Common myeloid progenitor, CD34-positive (primary cell): ENCODE measurements around the gene ABI3BP.
A peak's percentile ranks its signal among the peaks of the same experiment; 100 is the strongest.

ENCODE experiments used
- CTCF ChIA-PET: fragments of 350-600 bp; sonication (Branson Sonifier 250); formaldehyde crosslinking; loops from one replicate; lab custom pipeline; 2021; ENCODE audit warnings: antibody characterized with exemption; lab: Charles Lee
- POLR2A ChIA-PET: fragments of 350-600 bp; sonication (Branson Sonifier 250); formaldehyde crosslinking; loops from one replicate; lab custom pipeline; 2021; ENCODE audit warnings: antibody characterized with exemption; lab: Charles Lee
- DNase-seq, 3 donors: peaks; one replicate each; pipeline versions ENCODE4 v3.0.0 to v3.0.0-alpha.2; 2013
- H3K27ac ChIP-seq, 2 experiments: 1 replicate in 1 of 2; 2 replicates in 1 of 2; pipeline ENCODE4 v1.7.0; 2013; ENCODE audit warnings: inconsistent platforms in 2 of 2, low read length in 2 of 2, mild to moderate bottlenecking in 2 of 2, low read depth in 1 of 2, moderate library complexity in 1 of 2; ENCODE audit not compliant: severe bottlenecking in 2 of 2, insufficient read depth in 1 of 2, poor library complexity in 1 of 2
- H3K27me3 ChIP-seq, 5 experiments: replicated peaks in 2 of 5; 1 replicate in 3 of 5; 2 replicates in 2 of 5; pipeline versions ENCODE4 v1.6.1 to v1.7.0; 2013; ENCODE audit warnings: low read length in 4 of 5, mild to moderate bottlenecking in 2 of 5, moderate library complexity in 2 of 5, inconsistent platforms in 1 of 5; ENCODE audit not compliant: insufficient read depth in 5 of 5, control insufficient read depth in 4 of 5
- H3K36me3 ChIP-seq, 4 experiments: 1 replicate in 2 of 4; 2 replicates in 2 of 4; pipeline versions ENCODE4 v1.6.1 to v1.7.0; 2013; ENCODE audit warnings: low read length in 3 of 4, control low read depth in 1 of 4, mild to moderate bottlenecking in 1 of 4; ENCODE audit not compliant: control insufficient read depth in 4 of 4, insufficient read depth in 4 of 4
- H3K4me1 ChIP-seq, 4 experiments: 1 replicate in 3 of 4; 2 replicates in 1 of 4; pipeline versions ENCODE4 v1.6.1 to v1.7.1; 2013; ENCODE audit warnings: low read length in 3 of 4, mild to moderate bottlenecking in 3 of 4, control low read depth in 1 of 4, inconsistent platforms in 1 of 4, moderate library complexity in 1 of 4; ENCODE audit not compliant: control insufficient read depth in 4 of 4, insufficient read depth in 4 of 4; ENCODE audit errors: control extremely low read depth in 1 of 4
- H3K4me3 ChIP-seq, 7 experiments: 1 replicate in 4 of 7; 2 replicates in 3 of 7; pipeline versions ENCODE4 v1.5.1 to v1.7.0; 2013; ENCODE audit warnings: mild to moderate bottlenecking in 7 of 7, low read length in 6 of 7, moderate library complexity in 6 of 7, inconsistent platforms in 2 of 7, low read depth in 2 of 7, control low read depth in 1 of 7; ENCODE audit not compliant: insufficient read depth in 4 of 7, control insufficient read depth in 1 of 7; ENCODE audit errors: extremely low read depth in 1 of 7
- H3K9me3 ChIP-seq, 5 experiments: 1 replicate in 4 of 5; 2 replicates in 1 of 5; pipeline versions ENCODE4 v1.6.1 to v1.7.1; 2013; ENCODE audit warnings: low read length in 4 of 5, mild to moderate bottlenecking in 2 of 5, inconsistent platforms in 1 of 5, low read depth in 1 of 5, moderate library complexity in 1 of 5; ENCODE audit not compliant: control insufficient read depth in 4 of 5, insufficient read depth in 2 of 5; ENCODE audit errors: control extremely low read depth in 1 of 5
- WGBS: methylation state at CpG from one replicate; pipeline ENCODE4 v1.1.5; 2013; ENCODE audit not compliant: insufficient coverage; 5-methylcytosine and 5-hydroxymethylcytosine counted together

The ABI3BP gene

DNA sequence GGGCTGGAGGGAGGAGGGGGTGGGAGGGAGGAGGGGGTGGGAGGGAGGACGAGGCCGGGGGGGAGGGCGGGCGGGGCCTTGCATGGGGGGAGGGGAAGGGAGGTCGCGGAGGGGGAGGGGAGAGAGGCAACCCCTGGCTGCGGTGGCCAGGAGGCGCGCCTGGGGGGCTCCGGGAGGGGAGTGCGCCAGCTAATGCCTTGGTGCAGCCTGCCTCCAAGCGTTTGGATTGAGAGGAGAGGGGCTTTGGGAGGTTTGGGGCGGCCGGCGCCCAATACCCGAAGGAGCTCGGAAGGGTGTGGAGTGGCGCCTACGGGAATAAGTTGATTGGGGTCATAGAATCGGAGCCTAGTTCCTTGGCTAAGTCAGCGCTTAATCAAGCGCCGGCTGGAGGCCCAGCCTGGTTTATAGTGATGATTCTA lies 283.4 kb downstream of the ABI3BP start:
- peak overlapping the region; percentile 61 to 92 (median 78) for H3K4me3 ChIP-seq
- no peaks in the 10 kb centered on the region for H3K27me3 ChIP-seq
- no peaks in the 10 kb centered on the region for H3K9me3 ChIP-seq
- WGBS: 1% methylated on average over 12 of the region's 23 CpGs
- peaks cover 8 to 23% (median 18%) of the 10 kb centered on the region in 4 experiments for H3K4me1 ChIP-seq
- CTCF ChIA-PET: interaction anchor here (0.7 to 3.4 kb wide), 17 partner anchors 12 to 393 kb away, joined by 3 to 12 read pairs (median 4); no protein-coding TSS in a partner anchor
- H3K36me3 ChIP-seq: peaks cover 3 to 26% (median 7%) of the 10 kb centered on the region in 4 experiments
- H3K27ac ChIP-seq: peak overlapping the region; percentile 84 to 91
- peak; percentile 50 to 81 (median 78) for DNase-seq
- POLR2A ChIA-PET: interaction anchor here (0.5 to 0.9 kb wide), 2 partner anchors 9 to 16 kb away, joined by 3 read pairs; no protein-coding TSS in a partner anchor

DNA sequence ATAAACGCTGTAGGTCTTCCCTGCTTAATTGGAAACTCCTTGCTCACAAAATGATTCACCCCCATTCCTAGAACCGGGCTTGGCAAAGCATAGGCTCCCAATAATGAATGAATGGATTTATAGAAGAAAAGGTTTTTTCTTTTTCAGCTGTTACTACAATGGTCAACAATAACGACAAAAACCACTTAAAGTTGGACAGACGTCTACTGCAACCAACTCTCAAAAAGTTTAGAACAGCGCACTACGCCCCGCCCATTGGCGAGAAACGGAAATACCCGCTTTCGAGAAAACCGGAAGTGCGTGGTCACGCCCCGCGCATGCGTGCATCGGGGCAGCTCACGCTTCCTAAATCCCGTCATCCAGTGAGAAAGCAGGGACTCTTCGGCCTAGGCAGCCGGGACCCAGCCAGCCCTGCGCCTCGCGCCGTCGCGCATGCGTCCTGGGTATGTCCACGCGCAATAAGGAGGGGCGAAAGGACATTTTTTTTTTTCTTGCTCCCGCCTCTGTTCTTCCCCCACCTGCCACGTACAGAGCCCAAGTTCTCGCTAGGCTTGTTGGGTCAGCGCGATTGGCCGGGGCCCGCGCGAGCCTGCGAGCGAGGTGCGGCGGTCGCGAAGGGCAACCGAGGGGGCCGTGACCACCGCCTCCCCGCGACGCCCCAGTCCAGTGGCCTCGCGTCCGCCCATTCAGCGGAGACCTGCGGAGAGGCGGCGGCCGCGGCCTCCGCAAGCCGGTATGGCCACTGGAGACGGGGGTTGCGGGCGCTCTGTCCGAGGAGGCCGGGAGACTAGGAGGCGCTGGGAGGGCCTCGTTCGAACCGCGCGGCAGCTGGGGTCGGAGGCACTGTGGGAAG lies 284.0 kb downstream of the ABI3BP start, which contains the start of gene TFG:
Gene TFG (plus strand): TSS at position 506 of the 853 bp plus-strand sequence. CDS start 4,192 bp downstream, outside the sequence.
- ChIA-PET CTCF (interaction anchor here (0.7 to 3.4 kb wide), 13 partner anchors 13 to 393 kb away, joined by 3 to 12 read pairs (median 4); no protein-coding TSS in a partner anchor), POLR2A (interaction anchor here (0.5 to 0.9 kb wide), 2 partner anchors 9 to 17 kb away, joined by 3 read pairs; no protein-coding TSS in a partner anchor)
- Histone ChIP-seq H3K36me3 (peaks cover 2 to 20% (median 5%) of the 10 kb centered on the region in 4 experiments), H3K27me3 (no peaks in the 10 kb centered on the region), H3K9me3 (no peaks in the 10 kb centered on the region), H3K27ac (peak within 1 kb of the TSS; percentile 84 to 91), H3K4me1 (peaks cover 8 to 23% (median 18%) of the 10 kb centered on the region in 4 experiments), H3K4me3 (peak within 1 kb of the TSS; percentile 61 to 92 (median 80))
- DNase-seq: peak; percentile 98 to 100 (median 99)
- 0% methylated on average over 42 of the region's 76 CpGs for WGBS

DNA sequence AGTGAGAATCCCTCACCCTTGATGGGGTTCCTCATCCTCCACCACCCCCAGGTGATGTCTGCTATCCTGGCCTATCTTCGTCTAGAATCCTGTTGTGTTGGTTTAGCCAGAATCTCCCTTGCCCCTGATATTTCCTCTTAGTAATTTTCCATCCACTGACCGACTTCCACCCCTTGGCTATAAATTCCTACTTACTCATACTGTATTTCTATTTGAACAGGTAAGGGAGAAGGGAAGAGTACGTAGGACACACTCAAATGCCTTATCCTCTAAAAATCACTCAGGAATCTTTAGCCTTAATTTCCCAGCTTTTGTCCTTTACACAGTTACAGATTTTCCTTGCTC lies 284.6 kb downstream of the ABI3BP start:
- ChIA-PET POLR2A (no interaction called here), CTCF (interaction anchor here (0.9 to 2.5 kb wide), 3 partner anchors 26 to 246 kb away, joined by 3 to 8 read pairs (median 4); no protein-coding TSS in a partner anchor)
- peak overlapping the region in 6 of 7 experiments; percentile 51 to 92 (median 79) for H3K4me3 ChIP-seq
- 100% methylated on average over 1 of the region's 3 CpGs for WGBS
- no peaks in the 10 kb centered on the region for H3K27me3 ChIP-seq
- peaks cover 8 to 23% (median 18%) of the 10 kb centered on the region in 4 experiments for H3K4me1 ChIP-seq
- no peaks in the 10 kb centered on the region for H3K9me3 ChIP-seq
- peak in 1 of 3 donors; percentile 16 for DNase-seq
- H3K36me3 ChIP-seq: peaks cover 0 to 15% (median under 1%) of the 10 kb centered on the region in 4 experiments
- H3K27ac ChIP-seq: peak overlapping the region; percentile 64 to 91

DNA sequence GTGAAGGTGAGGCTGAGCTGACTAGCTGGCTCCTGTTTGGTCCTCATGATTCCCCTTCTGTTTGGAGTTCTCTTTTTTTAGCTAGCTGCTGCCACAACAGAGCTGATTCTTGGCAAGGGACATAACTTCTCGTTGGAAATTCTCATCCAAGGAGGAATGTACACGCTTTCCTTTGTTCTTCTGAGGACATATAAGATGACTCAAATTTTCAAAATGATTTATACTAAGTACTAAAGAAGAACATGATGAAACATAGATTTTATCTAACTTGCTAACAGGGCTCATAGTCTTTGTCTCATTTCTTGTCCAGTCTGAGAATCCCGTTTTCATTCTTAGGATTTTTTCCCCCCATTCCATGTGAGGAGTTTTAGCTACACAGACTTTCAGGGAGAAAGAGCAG lies 286.9 kb downstream of the ABI3BP start:
- no CpG with 5 or more reads among the region's 3 CpGs for WGBS
- POLR2A ChIA-PET: no interaction called here

DNA sequence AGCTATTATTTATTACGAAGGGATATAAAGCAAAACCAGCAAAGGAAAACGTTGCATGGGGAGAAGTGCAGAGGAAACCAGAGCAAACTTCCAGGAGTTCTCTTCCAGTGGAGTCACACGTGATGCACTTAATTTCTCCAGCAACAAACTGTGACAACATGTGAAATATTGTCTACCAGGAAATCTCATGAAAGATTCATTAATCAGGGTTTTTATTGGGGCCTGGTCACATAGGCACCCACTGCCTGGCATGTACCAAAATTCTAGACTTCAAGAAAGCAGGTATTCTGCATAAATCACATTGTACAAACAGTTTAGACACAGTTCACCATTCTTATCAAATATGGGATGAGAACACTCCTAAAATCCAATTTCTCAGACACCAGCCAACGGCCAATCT lies 289.4 kb downstream of the ABI3BP start:
- H3K9me3 ChIP-seq: no peaks in the 10 kb centered on the region
- no peak overlapping the region for H3K4me3 ChIP-seq
- WGBS: 86% methylated on average over 2 of the region's 4 CpGs
- POLR2A ChIA-PET: interaction anchor here (0.6 kb wide), 1 partner anchor 374 kb away, joined by 5 read pairs; no protein-coding TSS in a partner anchor
- no peak overlapping the region for H3K27ac ChIP-seq
- CTCF ChIA-PET: interaction anchor here (1.4 kb wide), 1 partner anchor 114 kb away, joined by 4 read pairs; no protein-coding TSS in a partner anchor
- no peak for DNase-seq
- no peaks in the 10 kb centered on the region for H3K36me3 ChIP-seq
- H3K27me3 ChIP-seq: no peaks in the 10 kb centered on the region
- peaks cover 0 to 6% (median 5%) of the 10 kb centered on the region in 4 experiments for H3K4me1 ChIP-seq

More for the DNA sequence above, 286.9 kb downstream of the ABI3BP start:
- no peak for DNase-seq
- Histone ChIP-seq H3K36me3 (peaks cover 0 to 1% (median 0%) of the 10 kb centered on the region in 4 experiments), H3K4me3 (no peak overlapping the region), H3K27me3 (no peaks in the 10 kb centered on the region), H3K9me3 (no peaks in the 10 kb centered on the region), H3K27ac (no peak overlapping the region), H3K4me1 (peaks cover 8 to 21% (median 16%) of the 10 kb centered on the region in 4 experiments)
- CTCF ChIA-PET: interaction anchor here (0.8 kb wide), 1 partner anchor 103 kb away, joined by 3 read pairs; no protein-coding TSS in a partner anchor

DNA sequence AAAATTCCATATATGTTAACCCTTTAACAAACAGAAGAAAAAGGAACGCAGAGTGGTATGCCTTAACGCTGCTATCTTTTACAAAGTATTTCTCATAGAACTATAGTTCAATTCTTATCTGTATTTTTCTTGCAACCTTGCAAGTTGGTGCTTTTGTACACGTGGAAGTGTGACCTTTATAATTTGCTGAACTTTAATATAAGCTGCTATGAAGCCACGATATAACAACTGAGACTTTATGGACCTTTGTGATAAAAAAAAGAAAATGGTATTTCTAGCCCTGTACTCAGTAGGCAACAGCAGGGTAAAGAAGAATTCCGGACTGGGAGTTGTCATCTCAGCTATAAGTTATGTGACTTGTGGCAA lies 290.3 kb downstream of the ABI3BP start:
- 100% methylated on average over 2 of the region's 5 CpGs for WGBS
- POLR2A ChIA-PET: no interaction called here

More for the DNA sequence above, 290.3 kb downstream of the ABI3BP start:
- DNase-seq: no peak
- no peak overlapping the region for H3K27ac ChIP-seq
- H3K27me3 ChIP-seq: no peaks in the 10 kb centered on the region
- H3K4me3 ChIP-seq: no peak overlapping the region
- H3K4me1 ChIP-seq: no peaks in the 10 kb centered on the region
- H3K36me3 ChIP-seq: no peaks in the 10 kb centered on the region
- CTCF ChIA-PET: interaction anchor here (1.4 kb wide), 1 partner anchor 113 kb away, joined by 4 read pairs; no protein-coding TSS in a partner anchor
- H3K9me3 ChIP-seq: no peaks in the 10 kb centered on the region
